ENCODE measurements around the gene EXOSC2.

GRCh38 chr9:130696139-130696650, 2.6 kb downstream of the EXOSC2 start:
- TF ChIP-seq CTCF (IDR thresholded peaks at IDR 0.05) (no peak), SIN3A (IDR thresholded peaks at IDR 0.05; ENCODE audit: borderline replicate concordance, insufficient read depth, low read depth, low read length) (no peak)
